T-helper 2 cell treated with Interferon-gamma antibody and Interleukin-4, amounts not matched to agents 5 μg/mL and 100 μg/mL, for 36 hours (primary cell): ENCODE results near the gene DNAI2.

Experiments
- DNase-seq: peaks from one replicate; pipeline ENCODE4 v3.0.0; 2021; ENCODE audit warnings: low spot score
- H3K27ac Mint-ChIP-seq: one replicate; pipeline ENCODE4 v1.8.0; 2021; ENCODE audit warnings: mild to moderate bottlenecking, mixed read lengths
- H3K27me3 Mint-ChIP-seq: one replicate; pipeline ENCODE4 v1.8.0; 2021; ENCODE audit warnings: low read depth, mixed read lengths
- H3K36me3 Mint-ChIP-seq: one replicate; pipeline ENCODE4 v1.8.0; 2021; ENCODE audit warnings: low read depth, mixed read lengths
- H3K4me1 Mint-ChIP-seq: one replicate; pipeline ENCODE4 v1.8.0; 2021; ENCODE audit warnings: low read depth, mixed read lengths
- H3K4me3 Mint-ChIP-seq: one replicate; pipeline ENCODE4 v1.8.0; 2022; ENCODE audit warnings: mild to moderate bottlenecking, moderate library complexity, mixed read lengths
- H3K9me3 Mint-ChIP-seq: one replicate; pipeline ENCODE4 v1.8.0; 2021; ENCODE audit warnings: mixed read lengths

DNAI2 gene

GRCh38 chr17:74354123-74354522 is 80.1 kb downstream of the DNAI2 start:
- Mint-ChIP-seq H3K36me3 (no peaks in the 10 kb centered on the region), H3K27ac (no peak overlapping the region), H3K4me1 (peaks cover 4% of the 10 kb centered on the region), H3K4me3 (no peak overlapping the region), H3K27me3 (peaks cover 70% of the 10 kb centered on the region), H3K9me3 (no peaks in the 10 kb centered on the region)
- DNase-seq: peak; percentile 69

GRCh38 chr17:74354561-74354960 is 80.5 kb downstream of the DNAI2 start:
- Mint-ChIP-seq H3K4me1 (peaks cover 4% of the 10 kb centered on the region), H3K36me3 (no peaks in the 10 kb centered on the region), H3K9me3 (no peaks in the 10 kb centered on the region), H3K4me3 (no peak overlapping the region), H3K27ac (no peak overlapping the region), H3K27me3 (peaks cover 72% of the 10 kb centered on the region)
- DNase-seq: no peak

GRCh38 chr17:74355065-74355464 is 81.0 kb downstream of the DNAI2 start:
- Mint-ChIP-seq H3K27me3 (peaks cover 70% of the 10 kb centered on the region), H3K4me3 (no peak overlapping the region), H3K36me3 (no peaks in the 10 kb centered on the region), H3K27ac (no peak overlapping the region), H3K9me3 (no peaks in the 10 kb centered on the region), H3K4me1 (peaks cover 4% of the 10 kb centered on the region)
- DNase-seq: no peak

- H3K27me3 Mint-ChIP-seq: peaks cover 62% of the 10 kb centered on the region
- DNase-seq: no peak
- H3K9me3 Mint-ChIP-seq: no peaks in the 10 kb centered on the region
- no peaks in the 10 kb centered on the region for H3K36me3 Mint-ChIP-seq
- no peak overlapping the region for H3K27ac Mint-ChIP-seq
- no peak overlapping the region for H3K4me3 Mint-ChIP-seq
- H3K4me1 Mint-ChIP-seq: peaks cover 4% of the 10 kb centered on the region
Measured at GRCh38 chr17:74356646-74357465, 82.8 kb downstream of the DNAI2 start.

GRCh38 chr17:74357466-74357809 is 83.4 kb downstream of the DNAI2 start:
- Mint-ChIP-seq H3K4me3 (no peak overlapping the region), H3K4me1 (peaks cover 4% of the 10 kb centered on the region), H3K27ac (no peak overlapping the region), H3K9me3 (no peaks in the 10 kb centered on the region), H3K27me3 (peaks cover 59% of the 10 kb centered on the region), H3K36me3 (no peaks in the 10 kb centered on the region)
- no peak for DNase-seq

GRCh38 chr17:74358697-74359096 is 84.7 kb downstream of the DNAI2 start:
- Mint-ChIP-seq H3K36me3 (no peaks in the 10 kb centered on the region), H3K4me3 (no peak overlapping the region), H3K27me3 (peaks cover 46% of the 10 kb centered on the region)

GRCh38 chr17:74359916-74360315 is 85.9 kb downstream of the DNAI2 start:
- no peak overlapping the region for H3K27ac Mint-ChIP-seq
- H3K36me3 Mint-ChIP-seq: no peaks in the 10 kb centered on the region
- no peak overlapping the region for H3K4me3 Mint-ChIP-seq
- no peak for DNase-seq
- no peaks in the 10 kb centered on the region for H3K9me3 Mint-ChIP-seq
- H3K27me3 Mint-ChIP-seq: peaks cover 34% of the 10 kb centered on the region
- H3K4me1 Mint-ChIP-seq: no peaks in the 10 kb centered on the region

More at GRCh38 chr17:74358697-74359096, 84.7 kb downstream of the DNAI2 start:
- no peak overlapping the region for H3K27ac Mint-ChIP-seq
- no peaks in the 10 kb centered on the region for H3K9me3 Mint-ChIP-seq
- no peak for DNase-seq
- peaks cover 4% of the 10 kb centered on the region for H3K4me1 Mint-ChIP-seq

GRCh38 chr17:74360899-74361229 is 86.8 kb downstream of the DNAI2 start:
- Mint-ChIP-seq H3K4me3 (no peak overlapping the region), H3K36me3 (no peaks in the 10 kb centered on the region), H3K9me3 (no peaks in the 10 kb centered on the region), H3K27me3 (peaks cover 26% of the 10 kb centered on the region), H3K27ac (no peak overlapping the region), H3K4me1 (no peaks in the 10 kb centered on the region)
- DNase-seq: no peak

GRCh38 chr17:74361230-74362068 is 87.4 kb downstream of the DNAI2 start, which contains the start of gene BTBD17:
Gene BTBD17, minus strand, starts transcription at chr17:74361868. Its CDS starts 49 bp downstream, at chr17:74361819.
- Mint-ChIP-seq H3K36me3 (no peaks in the 10 kb centered on the region), H3K27ac (no peak within 1 kb of the TSS), H3K27me3 (peaks cover 21% of the 10 kb centered on the region), H3K4me1 (no peaks in the 10 kb centered on the region), H3K4me3 (no peak within 1 kb of the TSS), H3K9me3 (no peaks in the 10 kb centered on the region)
- DNase-seq: no peak

GRCh38 chr17:74362069-74362405 is 88.0 kb downstream of the DNAI2 start:
- H3K36me3 Mint-ChIP-seq: no peaks in the 10 kb centered on the region

GRCh38 chr17:74362810-74363498 is 88.9 kb downstream of the DNAI2 start:
- no peaks in the 10 kb centered on the region for H3K9me3 Mint-ChIP-seq
- DNase-seq: no peak
- H3K27ac Mint-ChIP-seq: no peak overlapping the region

More at GRCh38 chr17:74362069-74362405, 88.0 kb downstream of the DNAI2 start:
- Mint-ChIP-seq H3K9me3 (no peaks in the 10 kb centered on the region), H3K4me3 (no peak overlapping the region), H3K27ac (no peak overlapping the region), H3K27me3 (peaks cover 20% of the 10 kb centered on the region), H3K4me1 (no peaks in the 10 kb centered on the region)
- no peak for DNase-seq

More at GRCh38 chr17:74362810-74363498, 88.9 kb downstream of the DNAI2 start:
- Mint-ChIP-seq H3K27me3 (peaks cover 15% of the 10 kb centered on the region), H3K36me3 (no peaks in the 10 kb centered on the region), H3K4me1 (no peaks in the 10 kb centered on the region), H3K4me3 (no peak overlapping the region)
